ENCODE measurements around the gene HNRNPAB.

HNRNPAB gene

DNA sequence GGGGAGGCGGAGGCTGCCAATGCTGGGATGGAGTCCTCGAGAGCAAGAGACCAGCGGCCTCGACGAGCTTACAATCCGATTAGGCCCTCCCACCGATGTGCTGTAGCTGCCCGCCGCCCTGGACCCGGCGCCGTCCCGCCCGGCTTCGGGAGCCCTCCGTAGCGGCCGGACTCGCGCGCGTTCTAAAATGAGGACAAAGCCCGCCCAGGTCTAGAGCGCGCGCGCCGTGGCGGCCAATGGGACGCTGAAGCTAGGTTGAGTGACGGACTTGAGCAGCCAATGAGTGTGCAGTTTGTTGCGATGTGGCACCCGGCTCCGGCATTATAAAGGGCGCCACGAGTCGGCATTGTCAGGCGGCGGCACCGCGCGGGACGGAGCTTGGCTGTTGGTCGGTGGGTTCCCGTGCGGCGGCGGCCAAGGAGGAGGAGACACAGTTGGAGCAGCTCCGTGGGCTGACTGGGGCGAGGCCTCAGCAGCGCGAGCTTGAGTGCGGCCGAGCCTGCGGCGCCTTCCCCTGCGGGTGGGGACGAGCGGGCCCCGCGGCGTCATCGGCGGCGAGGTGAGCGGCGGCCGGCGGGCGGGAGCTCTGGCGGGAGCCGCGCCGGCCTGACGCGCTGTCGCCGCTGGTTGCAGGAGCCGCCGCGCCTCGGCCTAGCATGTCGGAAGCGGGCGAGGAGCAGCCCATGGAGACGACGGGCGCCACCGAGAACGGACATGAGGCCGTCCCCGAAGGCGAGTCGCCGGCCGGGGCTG lies at the start of gene HNRNPAB:
Gene HNRNPAB, plus strand, starts transcription at position 352 of the 753 bp plus-strand sequence. Its CDS starts 305 bp downstream, at position 657.
- peak; percentile 91 for DNase-seq (ENCODE audit: low read depth)

DNA sequence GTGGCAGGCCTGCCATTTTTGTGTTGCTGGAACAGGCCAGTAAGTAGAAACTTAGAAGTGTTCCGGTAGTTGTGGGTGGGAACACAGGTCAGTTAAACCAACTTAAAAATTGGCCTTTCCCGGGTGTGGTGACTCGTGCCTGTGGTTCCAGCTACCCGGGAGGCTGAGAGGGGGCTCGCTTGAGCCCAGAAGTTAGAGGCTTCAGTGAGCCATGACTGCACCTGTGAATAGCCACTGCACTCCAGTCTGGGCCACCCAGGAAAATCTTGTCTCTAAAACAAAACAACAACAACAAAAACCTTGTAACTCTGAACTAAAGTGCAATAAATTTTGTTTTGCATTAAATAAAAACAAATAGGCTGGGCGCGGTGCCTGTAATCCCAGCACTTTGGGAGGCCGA lies 49.3 kb upstream of the HNRNPAB start:
- no peak for DNase-seq (ENCODE audit: low read depth)

GRCh38 chr5:178160176-178160575 lies 44.2 kb upstream of the HNRNPAB start:
- no peak for DNase-seq (ENCODE audit: low read depth)

GRCh38 chr5:178162481-178162880 lies 41.9 kb upstream of the HNRNPAB start:
- DNase-seq (ENCODE audit: low read depth): no peak

GRCh38 chr5:178163772-178164735 lies 40.3 kb upstream of the HNRNPAB start:
- DNase-seq (ENCODE audit: low read depth): no peak

DNA sequence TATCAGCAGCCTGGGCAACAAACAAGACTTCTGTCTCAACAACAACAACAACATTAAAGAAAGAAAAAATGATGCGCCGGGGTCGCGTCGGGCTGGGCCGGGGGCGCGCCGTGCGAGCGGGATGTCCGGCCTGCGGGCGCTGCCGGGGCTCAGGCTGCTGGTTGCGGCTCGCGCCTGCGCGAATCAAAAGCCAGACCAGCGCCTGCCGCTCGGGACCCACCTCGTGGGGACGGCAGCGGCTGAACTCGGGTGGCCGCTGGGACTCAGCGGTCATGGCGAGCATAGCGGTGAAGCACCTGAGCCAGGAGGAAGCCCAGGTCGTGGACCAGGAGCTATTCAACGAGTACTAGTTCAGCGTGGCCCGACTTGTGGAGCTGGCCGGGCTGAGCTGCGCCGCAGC lies 38.8 kb upstream of the HNRNPAB start:
- DNase-seq (ENCODE audit: low read depth): no peak

DNA sequence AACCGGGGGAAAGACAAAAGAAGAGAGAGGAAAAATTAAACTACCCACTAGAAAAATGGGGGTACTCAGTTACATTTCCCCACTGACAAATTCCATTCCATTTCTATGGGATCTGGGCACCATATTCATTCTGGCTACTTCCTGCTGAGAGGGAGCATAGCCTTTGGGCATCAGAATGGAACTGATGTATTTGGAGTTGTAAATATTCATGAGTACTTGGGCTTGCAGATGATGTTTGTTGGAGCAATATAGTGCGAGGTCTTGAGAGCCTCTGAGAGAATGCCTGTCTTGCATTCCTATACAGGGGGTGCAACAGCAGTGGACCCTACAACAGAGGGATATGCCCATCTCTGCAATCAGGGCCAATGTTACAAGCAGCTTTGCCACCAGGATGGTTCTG lies 33.9 kb upstream of the HNRNPAB start:
- DNase-seq (ENCODE audit: low read depth): no peak

DNA sequence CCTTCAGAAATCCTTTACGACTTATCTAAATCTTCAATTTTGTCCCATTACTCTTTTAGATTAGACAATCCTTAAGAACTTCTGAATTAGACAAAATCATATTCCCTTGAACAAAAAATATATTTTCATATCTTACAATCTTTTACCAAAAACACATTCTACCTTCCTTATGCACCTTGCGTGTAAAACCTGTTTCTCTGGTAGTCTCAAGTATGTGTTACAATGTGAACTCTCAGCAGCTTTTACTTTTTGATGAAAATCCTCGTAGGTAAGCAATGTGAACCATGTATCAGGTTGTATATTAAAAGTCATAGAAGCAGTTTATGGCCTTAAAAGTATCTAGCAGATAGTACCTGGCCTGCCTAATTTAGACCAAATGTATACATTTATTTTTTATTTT lies 29.9 kb upstream of the HNRNPAB start:
- DNase-seq (ENCODE audit: low read depth): no peak

DNA sequence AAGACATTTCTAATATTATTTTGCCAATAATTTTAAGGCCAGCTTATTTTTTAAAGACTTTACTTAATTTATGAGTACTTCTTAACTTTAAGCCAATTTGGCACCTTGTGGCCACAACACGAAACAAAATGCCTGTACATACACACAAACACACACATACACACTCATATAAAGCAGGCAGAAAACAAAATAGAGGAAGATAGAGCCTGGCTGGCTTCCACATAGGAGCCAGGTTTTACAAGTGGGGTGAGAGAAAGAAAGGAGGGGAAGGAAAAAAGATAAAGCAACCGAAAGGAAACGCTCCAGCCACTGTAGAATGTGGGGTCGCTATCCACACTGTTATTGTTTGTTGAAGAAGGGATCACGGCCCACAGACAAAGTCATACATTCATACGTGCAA lies 27.5 kb upstream of the HNRNPAB start:
- no peak for DNase-seq (ENCODE audit: low read depth)

GRCh38 chr5:178177569-178177968 lies 26.8 kb upstream of the HNRNPAB start:
- no peak for DNase-seq (ENCODE audit: low read depth)

DNA sequence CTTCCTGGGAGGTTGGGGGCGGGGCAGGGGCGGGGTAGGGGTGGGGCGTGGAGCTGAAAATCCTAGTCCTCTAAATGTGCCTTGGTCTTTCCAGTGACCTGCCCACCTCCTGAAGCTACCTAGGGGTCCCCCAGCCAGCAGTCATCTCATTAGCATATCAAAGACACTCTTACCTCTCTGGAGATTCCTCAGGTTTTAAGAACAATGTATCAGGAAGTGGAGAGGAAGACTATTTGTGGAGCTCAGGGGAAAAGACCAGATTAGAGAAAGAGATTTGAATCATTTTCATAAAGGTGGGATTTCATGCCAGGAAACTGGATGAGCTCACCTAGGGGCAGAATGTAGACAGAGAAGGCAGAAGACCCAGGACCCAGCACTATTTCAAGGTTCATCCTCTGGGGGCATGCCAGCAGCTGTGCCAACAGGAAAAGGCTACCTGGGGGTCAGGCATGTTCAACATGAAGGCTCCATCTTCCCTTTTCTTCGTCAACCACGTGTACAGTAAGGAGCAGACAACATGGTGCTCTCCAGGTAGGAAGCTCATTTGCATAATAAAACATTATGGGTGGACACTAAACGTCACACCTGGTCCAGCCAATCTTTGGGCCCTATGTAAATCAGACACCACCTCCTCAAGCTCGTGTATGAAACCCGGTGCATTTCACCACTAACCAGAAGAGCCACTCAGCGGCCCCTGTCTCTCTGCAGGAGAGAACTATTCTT lies 24.0 kb upstream of the HNRNPAB start:
- no peak for DNase-seq (ENCODE audit: low read depth)

DNA sequence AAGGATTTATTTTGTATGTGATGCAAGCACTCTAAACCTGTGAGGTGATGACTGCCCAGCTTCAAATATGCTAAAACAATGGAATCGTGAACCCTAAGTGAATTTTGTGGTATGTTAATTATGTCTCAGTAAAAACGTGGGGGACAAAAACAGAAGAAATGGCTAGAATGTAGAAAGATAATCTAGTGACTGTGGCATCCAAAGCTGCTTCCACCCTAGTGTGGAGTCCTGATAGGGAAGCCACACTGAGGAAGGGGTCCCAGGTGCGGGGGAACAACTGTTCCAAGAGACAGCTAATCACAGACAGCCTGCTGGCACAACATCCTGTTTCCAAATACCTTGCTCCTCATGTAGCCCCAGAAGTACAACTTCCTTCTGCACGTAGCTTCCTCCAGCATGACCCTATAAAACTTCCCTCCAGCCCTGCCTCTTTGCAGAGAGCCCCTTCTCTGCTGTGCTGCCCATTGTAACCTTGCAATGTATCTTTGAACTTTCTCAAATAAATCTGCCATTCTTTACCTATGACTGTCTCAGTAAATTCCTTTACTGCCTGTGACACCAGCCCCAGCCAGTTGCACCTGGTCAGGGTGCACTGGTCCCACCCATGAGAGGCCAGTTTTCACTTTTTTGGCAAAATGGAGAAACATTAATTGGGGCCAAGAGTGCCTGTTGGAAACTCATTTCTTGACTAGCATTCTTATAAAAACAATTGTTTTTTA lies 22.0 kb upstream of the HNRNPAB start:
- peak; percentile 91 for DNase-seq (ENCODE audit: low read depth)

DNA sequence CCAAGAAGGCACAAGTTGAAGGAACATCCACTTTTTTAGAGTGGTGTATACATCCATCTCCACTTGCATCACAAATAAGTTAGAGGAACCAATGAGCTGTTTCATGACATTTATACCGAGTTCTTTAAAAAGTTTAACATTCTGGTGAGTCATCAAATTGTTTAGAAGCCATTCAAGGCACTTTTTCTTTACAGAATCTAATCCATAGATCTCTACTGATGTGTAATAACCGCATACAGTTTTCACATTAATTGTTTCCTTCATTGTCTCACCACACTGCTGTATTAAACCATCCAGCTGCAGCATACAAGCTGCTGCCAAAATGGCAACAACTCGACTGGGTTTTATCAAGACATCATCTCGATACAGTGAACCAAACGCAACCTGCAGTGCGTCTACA lies 17.9 kb upstream of the HNRNPAB start:
- DNase-seq (ENCODE audit: low read depth): no peak

DNA sequence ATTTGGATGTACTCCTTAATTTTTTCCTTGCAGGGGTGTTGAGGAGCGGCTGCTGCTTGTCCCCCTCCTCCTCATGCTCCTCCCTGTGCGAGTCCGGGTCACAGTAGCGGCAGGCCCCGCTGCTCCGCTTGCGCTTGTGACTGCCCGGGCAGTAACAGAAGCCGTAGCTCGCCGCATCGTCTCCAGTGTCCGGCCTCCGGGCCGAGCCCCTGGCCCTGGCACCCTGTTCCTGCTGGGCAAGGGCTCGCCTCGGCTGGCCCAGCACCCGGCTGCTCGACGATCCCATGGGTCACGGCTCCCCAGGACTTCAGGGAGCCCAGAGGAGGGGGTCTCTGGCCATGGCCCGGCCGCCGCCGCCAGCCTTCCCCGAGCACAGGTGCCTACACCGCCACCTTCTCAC lies 17.3 kb upstream of the HNRNPAB start, which contains the start of gene GMCL2:
Gene GMCL2, minus strand, starts transcription at position 358 of the 400 bp plus-strand sequence. Its CDS starts 72 bp downstream, at position 286.
- no peak for DNase-seq (ENCODE audit: low read depth)

- no peak for DNase-seq (ENCODE audit: low read depth)
These were observed 14.9 kb upstream of the HNRNPAB start for GRCh38 chr5:178189433-178189832.

DNA sequence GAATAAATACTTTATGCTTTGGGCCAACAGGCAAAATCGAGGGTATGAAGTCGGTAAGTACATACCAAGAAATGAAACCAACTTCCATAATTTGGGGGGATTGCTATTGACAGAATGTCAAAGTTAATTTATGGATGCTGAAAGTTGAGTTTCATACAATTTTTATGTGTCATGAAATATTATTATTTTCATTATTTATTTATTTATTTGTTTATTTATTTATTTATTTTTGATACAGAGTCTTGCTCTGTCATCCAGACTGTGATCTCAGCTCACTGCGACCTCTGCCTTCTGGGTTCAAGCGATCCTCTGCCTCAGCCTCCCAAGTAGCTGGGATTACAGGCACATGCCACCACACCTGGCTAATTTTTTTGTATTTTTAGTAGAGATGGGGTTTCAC lies 12.7 kb upstream of the HNRNPAB start:
- DNase-seq (ENCODE audit: low read depth): no peak

DNA sequence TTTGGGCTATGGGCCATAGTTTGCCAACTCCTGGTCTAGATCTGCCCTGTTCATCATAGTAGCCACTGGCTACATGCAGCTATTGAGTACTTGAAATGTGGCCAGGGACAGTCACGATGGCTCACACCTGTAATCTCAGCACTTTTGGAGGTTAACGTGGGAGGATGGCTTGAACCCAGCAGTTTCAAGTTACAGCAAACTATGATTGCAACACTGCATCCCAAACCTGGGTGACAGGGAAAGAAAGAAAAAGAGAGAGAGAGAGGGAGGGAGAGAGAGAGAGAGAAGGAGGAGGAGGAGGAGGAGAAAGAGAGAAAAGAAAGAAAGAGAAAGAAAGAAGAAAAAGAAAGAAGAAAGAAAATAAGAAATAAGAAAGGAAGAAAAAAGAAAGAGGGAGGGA lies 12.1 kb upstream of the HNRNPAB start:
- no peak for DNase-seq (ENCODE audit: low read depth)

DNA sequence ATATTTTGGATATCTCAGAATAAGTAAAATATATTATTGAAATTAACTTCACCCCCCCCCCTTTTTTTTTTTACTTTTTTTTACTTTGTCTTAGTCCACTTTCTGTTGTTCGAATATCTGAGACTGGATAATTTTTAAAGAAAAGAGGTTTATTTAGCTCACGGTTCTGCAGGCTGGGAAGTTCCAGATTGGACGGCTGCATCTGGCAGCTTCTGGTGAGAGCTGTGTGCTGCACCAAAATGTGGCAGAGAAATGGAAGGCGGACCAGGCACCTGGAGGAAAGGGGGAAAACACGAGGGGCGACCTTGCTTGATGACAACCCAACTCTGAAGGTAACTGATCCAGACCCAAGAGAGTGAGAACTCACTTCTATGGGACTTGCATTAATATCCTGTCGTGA lies 11.5 kb upstream of the HNRNPAB start:
- DNase-seq (ENCODE audit: low read depth): no peak

DNA sequence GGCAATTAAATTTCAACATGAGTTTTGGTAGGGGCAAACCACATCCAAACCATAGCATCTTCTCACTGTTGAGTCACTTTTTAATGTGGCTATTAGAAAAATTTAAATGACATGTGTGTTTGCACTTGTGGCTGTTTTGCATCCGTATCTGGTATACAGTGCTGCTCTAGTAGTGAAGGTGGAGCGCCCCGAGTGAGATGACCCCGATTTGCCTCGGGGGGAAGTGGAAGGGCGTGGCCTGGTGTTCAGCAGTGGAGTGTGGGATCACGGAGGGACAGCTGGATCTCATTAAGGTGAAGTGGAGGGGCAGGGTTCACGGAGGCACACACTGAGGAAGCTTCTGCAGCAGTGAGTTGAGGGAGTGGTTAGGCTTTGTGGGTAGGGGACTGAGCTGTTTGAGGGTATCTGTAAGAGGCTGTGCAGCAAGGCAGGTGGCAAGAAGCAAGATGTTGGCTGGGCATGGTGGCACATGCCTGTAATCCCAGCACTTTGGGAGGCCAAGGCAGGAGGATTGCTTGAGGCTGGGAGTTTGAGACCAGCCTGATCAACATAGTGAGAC lies 11.0 kb upstream of the HNRNPAB start:
- no peak for DNase-seq (ENCODE audit: low read depth)

- no peak for DNase-seq (ENCODE audit: low read depth)
These were observed 10.3 kb upstream of the HNRNPAB start for GRCh38 chr5:178194026-178194425.

DNA sequence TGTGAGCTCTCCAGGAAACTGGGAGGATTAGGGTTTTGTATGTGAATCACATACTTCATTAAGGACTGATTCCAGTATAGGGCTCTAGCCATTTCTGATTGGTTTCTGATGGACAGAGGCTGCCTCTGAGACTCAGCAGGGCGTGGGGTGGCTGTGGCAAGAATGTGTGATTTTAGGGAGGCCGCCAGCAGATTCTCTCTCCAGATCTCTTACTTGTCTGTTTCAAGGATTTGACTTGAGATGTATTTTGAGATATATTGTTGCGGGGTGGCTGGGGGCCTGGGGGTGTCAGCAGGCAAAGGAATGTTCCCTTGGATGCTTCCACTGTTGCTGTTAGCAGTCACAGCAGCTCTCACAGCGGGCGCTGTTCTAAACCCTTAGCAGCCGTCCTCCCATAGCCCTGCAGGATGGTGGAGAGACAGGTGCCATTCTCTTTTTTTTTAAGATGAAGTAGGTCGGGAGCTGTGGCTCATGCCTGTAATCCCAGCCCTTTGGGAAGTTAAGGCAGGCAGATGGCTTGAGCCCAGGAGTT lies 8.0 kb upstream of the HNRNPAB start:
- DNase-seq (ENCODE audit: low read depth): no peak

Measured in CMK (cell line).